ENCODE measurements around the gene IRAK1.

- TF ChIP-seq YY1 (IDR thresholded peaks at IDR 0.05; ENCODE audit: insufficient read depth, insufficient read length) (no peak), ZNF274 (IDR thresholded peaks at IDR 0.05; ENCODE audit: low read depth, low read length) (no peak)
These were observed 31.6 kb upstream of the IRAK1 start for GRCh38 chrX:154051201-154051810.
